A549 treated with CORT108297 at 1 μM for 4 hours (cell line): ENCODE measurements around the gene AGTRAP. TPM values are rescaled to one million over a fixed set of nuclear protein-coding genes. Genes with fewer than 3 reads are reported as not detected.

Experiments used
- total RNA-seq: library from RNA; stranded (reverse); fragments of 200-300 nt; extraction: Qiagen RNA extraction; gene quantifications from 5 replicates; pipeline ENCODE4 v1.2.3, GENCODE V29; 2022

The AGTRAP gene, protein sequence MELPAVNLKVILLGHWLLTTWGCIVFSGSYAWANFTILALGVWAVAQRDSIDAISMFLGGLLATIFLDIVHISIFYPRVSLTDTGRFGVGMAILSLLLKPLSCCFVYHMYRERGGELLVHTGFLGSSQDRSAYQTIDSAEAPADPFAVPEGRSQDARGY
- total RNA-seq: 73.2 to 113 TPM (median 102 TPM) in 5 replicates

GRCh38 chr1:11735854-11736745 is at the start of gene AGTRAP:
AGTRAP (plus strand) TSS chr1:11736136; CDS start chr1:11736209, 73 bp downstream.

GRCh38 chr1:11691302-11691914 is 44.5 kb upstream of the AGTRAP start, which contains the start of gene DRAXIN:
DRAXIN (plus strand) TSS chr1:11691710; CDS start chr1:11706259, 14,549 bp downstream.

DNA sequence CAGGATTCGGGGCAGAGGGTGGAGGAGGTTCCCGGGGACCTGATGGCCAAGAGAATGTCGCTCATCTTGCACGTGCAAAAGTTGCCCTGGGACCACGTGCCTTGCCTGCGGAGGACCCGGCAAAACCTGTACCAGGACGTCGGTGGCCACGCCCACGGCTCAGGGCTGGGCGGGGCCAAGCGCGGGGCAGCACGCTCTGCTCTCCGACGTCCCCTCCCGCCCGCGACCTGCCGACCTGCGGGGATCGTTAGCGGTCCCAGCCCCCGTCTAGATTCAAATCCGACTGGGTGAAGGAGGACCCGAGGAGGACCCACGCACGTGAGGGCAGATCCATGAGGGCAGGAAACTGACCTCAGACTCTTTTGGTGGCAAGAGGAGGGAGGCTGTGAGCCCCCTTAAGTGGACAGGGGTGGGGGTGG is 26.1 kb downstream of the AGTRAP start, which contains the start of gene C1orf167:
Gene C1orf167, plus strand, starts transcription at position 206 of the 419 bp plus-strand sequence. CDS start 2,208 bp downstream, outside the sequence.

Other genes starting within 250 kb of the AGTRAP start
- gene FBXO2, start 81.7 kb upstream of the AGTRAP start, total RNA-seq: 6.4 to 11.2 TPM (median 9.0 TPM) in 5 replicates
- gene FBXO44, start 81.3 kb upstream of the AGTRAP start, total RNA-seq: 14.0 to 21.5 TPM (median 18.2 TPM) in 5 replicates
- gene FBXO6, start 71.9 kb upstream of the AGTRAP start, total RNA-seq: 6.7 to 9.6 TPM (median 8.6 TPM) in 5 replicates
- gene MAD2L2, start 55.0 kb upstream of the AGTRAP start, total RNA-seq: 43.6 to 58.9 TPM (median 54.1 TPM) in 5 replicates
- gene DRAXIN, start 44.4 kb upstream of the AGTRAP start, total RNA-seq: 0.07 to 0.17 TPM (median 0.08 TPM) in 5 replicates
- gene C1orf167, start 26.1 kb downstream of the AGTRAP start, total RNA-seq: 0.09 TPM in 1 of 5 replicates, not detected in the others
- 3.8 to 5.2 TPM (median 4.3 TPM) in 5 replicates for gene MTHFR, start 69.8 kb downstream of the AGTRAP start, total RNA-seq
- 4.6 to 7.8 TPM (median 6.3 TPM) in 5 replicates for gene CLCN6, start 70.1 kb downstream of the AGTRAP start, total RNA-seq
- gene NPPA, start 111.6 kb downstream of the AGTRAP start, total RNA-seq: not detected in 5 replicates
- gene NPPB, start 122.8 kb downstream of the AGTRAP start, total RNA-seq: 0.47 TPM in 1 of 5 replicates, not detected in the others
- gene KIAA2013, start 190.3 kb downstream of the AGTRAP start, total RNA-seq: 28.8 to 49.5 TPM (median 47.7 TPM) in 5 replicates
- gene PLOD1, start 198.6 kb downstream of the AGTRAP start, total RNA-seq: 69.8 to 85.5 TPM (median 83.1 TPM) in 5 replicates
- gene MFN2, start 244.3 kb downstream of the AGTRAP start, total RNA-seq: 31.1 to 35.1 TPM (median 34.7 TPM) in 5 replicates